ENCODE results near the gene ZFYVE28. TPM values are rescaled to one million over a fixed set of nuclear protein-coding genes. Genes with fewer than 3 reads are reported as not detected.

Gene ZFYVE28
- total RNA-seq, 2 donors from 2014 or later: 6.6 to 30.2 TPM

DNA sequence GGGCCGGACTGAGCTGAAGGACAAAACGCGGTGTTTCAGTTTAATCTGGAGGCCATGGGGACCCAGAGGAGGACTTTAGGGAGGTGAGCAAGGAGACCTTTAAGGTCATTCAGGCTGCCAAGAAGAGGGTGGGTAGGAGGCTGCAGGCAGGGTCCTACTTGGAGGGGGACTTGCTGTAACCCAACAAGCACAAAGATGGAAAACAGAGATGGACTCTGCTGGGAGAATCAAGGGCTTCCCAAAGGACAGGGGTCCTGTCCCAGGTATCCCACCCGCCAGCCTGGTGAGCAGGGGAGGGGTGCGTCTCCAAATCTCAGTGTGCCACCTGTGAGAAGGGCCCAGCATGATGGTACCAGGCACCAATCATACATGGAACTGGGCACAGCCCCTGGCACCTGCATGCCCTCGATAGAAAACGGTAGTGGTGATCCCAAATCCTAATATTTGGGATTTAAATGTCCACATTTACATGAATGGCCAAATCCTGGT is 172.6 kb downstream of the ZFYVE28 start:
- TF ChIP-seq POLR2AphosphoS5 (IDR thresholded peaks at IDR 0.05) (no peak), CTCF (IDR thresholded peaks at IDR 0.05) (no peak), POLR2A (IDR thresholded peaks at IDR 0.05) (no peak)
- 80% methylated on average over 7 of the region's 7 CpGs for WGBS
- no peak for DNase-seq (ENCODE audit: low spot score)
- Histone ChIP-seq H3K27ac (no peak overlapping the region), H3K4me1 (replicated peaks) (no peaks in the 10 kb centered on the region), H3K27me3 (replicated peaks; ENCODE audit: insufficient read depth) (no peaks in the 10 kb centered on the region), H3K9me3 (no peaks in the 10 kb centered on the region), H3K4me3 (no peak overlapping the region), H3K36me3 (peaks cover 8 to 10% of the 10 kb centered on the region in 2 donors)
- intact Hi-C loops (cut with DNase I): loop anchor here (10.0 kb wide), 2 partner anchors 509 to 531 kb away; partner anchors contain the start of genes SLBP and TNIP2

DNA sequence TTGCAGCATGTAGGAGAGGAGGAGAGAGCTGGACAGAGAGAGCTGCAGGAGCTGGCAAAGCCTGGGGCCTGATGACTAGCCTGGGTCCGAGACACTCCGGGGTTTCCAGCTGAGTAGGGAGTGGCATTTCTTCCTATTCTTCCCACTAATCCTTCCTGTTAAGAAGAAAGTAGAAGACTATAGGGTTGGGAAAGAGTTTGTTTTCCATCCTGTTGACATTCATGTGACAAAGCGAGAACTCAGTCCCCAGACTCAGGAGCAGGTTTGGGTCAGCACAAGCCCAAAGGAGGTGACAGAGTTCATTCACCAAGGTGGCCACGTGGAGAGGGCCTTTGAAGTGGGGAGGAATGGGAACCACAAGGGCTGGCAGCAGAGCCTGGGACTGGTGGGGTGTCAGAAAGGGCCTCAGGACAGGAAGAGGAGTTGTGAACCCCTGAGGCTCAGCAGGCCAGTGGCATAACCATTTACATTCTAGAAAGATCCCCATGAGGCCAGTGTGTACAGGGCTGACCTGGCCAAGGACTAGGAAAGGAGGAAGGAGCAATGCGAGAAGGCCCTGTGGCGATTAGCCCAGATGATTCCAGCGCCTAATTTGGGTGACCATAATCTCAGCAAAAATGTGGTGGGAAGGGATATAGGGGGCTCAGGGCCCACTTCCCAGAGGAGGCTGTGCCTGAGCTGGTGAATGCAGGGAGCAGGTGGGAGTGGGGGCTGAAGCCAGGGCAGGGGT is 173.2 kb downstream of the ZFYVE28 start:
- intact Hi-C loops (cut with DNase I): loop anchor here (10.0 kb wide), 2 partner anchors 510 to 530 kb away; partner anchors contain the start of genes SLBP and TNIP2
- DNase-seq (ENCODE audit: low spot score): no peak

DNA sequence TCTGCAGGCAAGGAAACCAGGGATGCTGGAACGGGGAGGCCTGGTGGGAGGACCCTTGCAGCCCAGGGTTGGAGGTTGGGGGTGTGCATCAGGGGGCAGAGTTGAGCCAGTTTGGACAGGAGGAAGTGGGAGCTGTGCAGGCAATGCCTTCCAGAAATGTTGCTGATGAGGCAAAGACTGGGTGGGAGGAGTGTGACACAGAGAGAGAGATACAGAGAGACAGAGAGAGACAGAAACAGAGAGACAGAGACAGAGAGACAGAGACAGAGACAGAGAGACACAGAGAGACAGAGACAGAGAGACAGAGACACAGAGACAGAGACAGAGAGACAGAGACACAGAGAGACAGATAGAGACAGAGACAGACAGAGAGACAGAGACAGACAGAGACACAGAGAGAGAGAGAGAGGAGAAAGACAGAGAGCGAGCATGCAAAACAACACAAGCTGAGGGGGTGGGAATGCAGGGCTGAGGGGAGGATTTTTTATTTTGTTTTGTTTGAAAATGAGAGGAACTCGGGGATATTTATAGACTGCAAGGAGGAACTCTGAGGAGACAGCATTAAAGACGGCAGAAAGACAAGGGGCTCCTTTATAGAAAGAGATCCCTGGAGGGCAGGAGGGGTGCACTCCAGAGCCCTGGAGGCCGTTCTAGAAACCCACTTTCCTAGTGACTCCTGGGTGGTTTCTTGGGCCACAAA is 174.6 kb downstream of the ZFYVE28 start:
- intact Hi-C loops (cut with DNase I): loop anchor here (10.0 kb wide), 2 partner anchors 511 to 529 kb away; partner anchors contain the start of genes SLBP and TNIP2
- Histone ChIP-seq H3K4me1 (replicated peaks) (peaks cover 10% of the 10 kb centered on the region), H3K36me3 (no peaks in the 10 kb centered on the region), H3K27me3 (replicated peaks; ENCODE audit: insufficient read depth) (no peaks in the 10 kb centered on the region), H3K4me3 (no peak overlapping the region), H3K27ac (peak overlapping the region in 1 of 2 donors; percentile 27), H3K9me3 (no peaks in the 10 kb centered on the region)
- no peak for DNase-seq (ENCODE audit: low spot score)
- no peak for TF ChIP-seq POLR2AphosphoS5 (IDR thresholded peaks at IDR 0.05)
- no peak for TF ChIP-seq POLR2A (IDR thresholded peaks at IDR 0.05)
- peak in 1 of 4 experiments; percentile 27 for TF ChIP-seq CTCF (IDR thresholded peaks at IDR 0.05)
- 23% methylated on average over 5 of the region's 5 CpGs for WGBS

More for the DNA sequence above, 173.2 kb downstream of the ZFYVE28 start:
- TF ChIP-seq POLR2AphosphoS5 (IDR thresholded peaks at IDR 0.05): no peak
- no peak for TF ChIP-seq POLR2A (IDR thresholded peaks at IDR 0.05)
- no peak for TF ChIP-seq CTCF (IDR thresholded peaks at IDR 0.05)
- Histone ChIP-seq H3K9me3 (no peaks in the 10 kb centered on the region), H3K27ac (no peak overlapping the region), H3K4me3 (no peak overlapping the region), H3K4me1 (replicated peaks) (peaks cover 5% of the 10 kb centered on the region), H3K36me3 (peaks cover 3 to 6% of the 10 kb centered on the region in 2 donors), H3K27me3 (replicated peaks; ENCODE audit: insufficient read depth) (no peaks in the 10 kb centered on the region)
- WGBS: 65% methylated on average over 7 of the region's 7 CpGs

DNA sequence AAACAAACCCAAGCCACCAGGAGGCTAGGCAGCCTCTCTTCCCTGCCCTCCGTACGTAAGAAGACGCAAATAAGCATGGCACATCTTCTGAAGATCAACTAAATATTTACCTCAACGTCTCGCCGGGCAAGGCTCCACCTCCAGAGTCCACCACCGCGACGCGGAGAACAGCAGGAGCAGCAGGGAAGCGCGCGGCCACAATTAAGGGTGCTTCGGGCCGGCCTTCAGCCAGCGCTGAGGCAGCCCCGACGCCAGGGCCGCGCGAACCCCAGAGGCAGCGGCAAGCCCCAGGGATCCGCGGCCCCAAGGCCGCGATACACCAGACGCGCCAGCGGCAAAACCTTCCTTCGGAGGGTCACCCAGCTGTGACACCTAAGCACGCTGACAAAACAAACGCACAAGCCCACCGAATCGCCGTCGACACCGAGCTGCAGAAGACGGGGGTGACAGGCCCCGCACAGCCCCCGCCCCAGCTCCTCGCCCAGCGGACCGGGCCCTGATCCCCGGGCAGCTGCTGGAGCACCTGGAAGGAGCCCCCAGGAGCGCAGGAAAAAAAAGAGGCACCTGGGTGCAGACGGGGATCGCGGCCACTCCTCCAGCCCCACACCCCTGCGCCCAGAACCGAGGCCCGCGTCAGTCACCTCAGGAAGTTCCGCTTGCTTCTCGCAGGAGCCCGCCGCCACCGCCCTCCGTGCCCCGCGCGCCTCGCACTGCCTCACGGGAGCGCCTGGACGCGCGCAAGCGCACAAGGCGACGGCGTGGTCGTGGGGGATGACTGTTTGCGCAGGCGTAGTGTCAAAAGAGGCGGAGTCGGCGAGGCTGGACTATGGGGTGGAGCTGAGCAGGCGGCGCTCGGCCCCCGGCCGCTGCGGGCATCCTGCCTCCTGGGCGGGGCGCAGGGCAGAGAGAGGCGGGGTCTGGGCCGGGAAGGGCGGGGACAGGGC is 176.8 kb downstream of the ZFYVE28 start, which contains the start of the genes HAUS3 and POLN:
TSS of gene HAUS3 (minus strand) at position 712 of the 944 bp plus-strand sequence. CDS start 1,175 bp downstream, outside the sequence.
TSS of gene POLN (minus strand) at position 712 of the 944 bp plus-strand sequence. CDS start 12,890 bp downstream, outside the sequence.
- peak; percentile 96 for DNase-seq (ENCODE audit: low spot score)

More for the DNA sequence above, 176.8 kb downstream of the ZFYVE28 start, which contains the start of the genes HAUS3 and POLN:
- under 1% methylated on average over 76 of the region's 88 CpGs for WGBS
- H3K9me3 ChIP-seq: no peaks in the 10 kb centered on the region
- H3K27ac ChIP-seq: peak within 1 kb of the TSS; percentile 78 to 81
- no peaks in the 10 kb centered on the region for H3K27me3 ChIP-seq (replicated peaks; ENCODE audit: insufficient read depth)
- H3K4me3 ChIP-seq: peak within 1 kb of the TSS; percentile 76
- intact Hi-C loops (cut with DNase I): loop anchor here (10.0 kb wide), 2 partner anchors 513 to 527 kb away; partner anchors contain the start of genes SLBP and TNIP2
- H3K4me1 ChIP-seq (replicated peaks): peaks cover 10% of the 10 kb centered on the region
- H3K36me3 ChIP-seq: no peaks in the 10 kb centered on the region
- TF ChIP-seq POLR2AphosphoS5 (IDR thresholded peaks at IDR 0.05) (peak; percentile 100), CTCF (IDR thresholded peaks at IDR 0.05) (peak in 1 of 4 experiments; percentile 15), POLR2A (IDR thresholded peaks at IDR 0.05) (peak; percentile 95)
